PC-3 (cell line): ENCODE results near the gene SLC24A3. TPM values are rescaled to one million over a fixed set of nuclear protein-coding genes. Genes with fewer than 3 reads are reported as not detected.

Experiments used
- ATAC-seq: fragments of 200-7000 bp; cut with Tn5 transposase; 2 replicates; pipeline ENCODE4 v1.9.1; 2020; ENCODE audit warnings: mild to moderate bottlenecking, moderate library complexity
- BruUV-seq: library from RNA; stranded (reverse); fragments of 400-500 nt; replicated peaks from 2 replicates; lab custom pipeline; 2021; lab: Mats Ljungman, UMichigan
- CTCF ChIA-PET: fragments of 300-600 bp; sonication (Branson Sonifier 250); formaldehyde crosslinking; loops from one replicate; lab custom pipeline; 2022; ENCODE audit warnings: antibody characterized with exemption; lab: Charles Lee
- POLR2A ChIA-PET: fragments of 300-600 bp; sonication (Branson Sonifier 250); formaldehyde crosslinking; loops from one replicate; lab custom pipeline; 2022; ENCODE audit warnings: antibody characterized with exemption; ENCODE audit not compliant: unreplicated experiment; lab: Charles Lee
- DNase-seq: peaks from one replicate; pipeline ENCODE4 v3.0.0-alpha.2; 2015
- H2AFZ ChIP-seq: fragments of 300-600 bp; sonication (generic); 2 replicates; pipeline ENCODE4 v1.6.0; 2016; ENCODE audit warnings: antibody characterized with exemption, low read length
- H3F3A ChIP-seq: fragments of 300-600 bp; sonication (generic); one replicate; pipeline ENCODE4 v1.6.0; 2017; ENCODE audit warnings: antibody characterized with exemption, low read length, control low read depth, mild to moderate bottlenecking; ENCODE audit not compliant: unreplicated experiment
- H3K27ac ChIP-seq: fragments of 300-600 bp; sonication (generic); 2 replicates; pipeline ENCODE4 v1.5.1; 2016; ENCODE audit warnings: mild to moderate bottlenecking, low read length
- H3K27me3 ChIP-seq: fragments of 300-600 bp; sonication (generic); 2 replicates; pipeline ENCODE4 v1.6.1; 2016; ENCODE audit warnings: low read length, mixed read lengths
- H3K36me3 ChIP-seq: fragments of 300-600 bp; sonication (generic); 2 replicates; pipeline ENCODE4 v1.6.1; 2016; ENCODE audit warnings: low read depth, mixed run types, low read length, mixed read lengths
- H3K4me1 ChIP-seq: fragments of 300-600 bp; sonication (generic); 2 replicates; pipeline ENCODE4 v1.5.1; 2016; ENCODE audit warnings: low read length; ENCODE audit not compliant: insufficient read depth
- H3K4me2 ChIP-seq: fragments of 300-600 bp; sonication (generic); 2 replicates; pipeline ENCODE4 v1.6.0; 2016; ENCODE audit warnings: low read length
- H3K4me3 ChIP-seq: fragments of 300-600 bp; sonication (generic); 2 replicates; pipeline ENCODE4 v1.5.1; 2016; ENCODE audit warnings: mild to moderate bottlenecking, low read length, mixed read lengths
- H3K79me2 ChIP-seq: fragments of 300-600 bp; sonication (generic); 2 replicates; pipeline ENCODE4 v1.6.1; 2017; ENCODE audit warnings: low read length, mixed read lengths
- H3K9ac ChIP-seq: fragments of 300-600 bp; sonication (generic); 2 replicates; pipeline ENCODE4 v1.6.0; 2016; ENCODE audit warnings: mild to moderate bottlenecking, low read length
- H3K9me2 ChIP-seq: fragments of 300-600 bp; sonication (generic); replicated peaks from 2 replicates; pipeline ENCODE4 v1.6.1; 2016; ENCODE audit warnings: mixed run types, low read length, mixed read lengths
- H3K9me3 ChIP-seq: fragments of 300-600 bp; sonication (generic); 2 replicates; pipeline ENCODE4 v1.6.1; 2016; ENCODE audit warnings: low read length, mixed read lengths
- H4K20me1 ChIP-seq: fragments of 300-600 bp; sonication (generic); 2 replicates; pipeline ENCODE4 v1.6.1; 2016; ENCODE audit warnings: low read length, mixed read lengths
- EZH2 ChIP-seq: fragments of 300-600 bp; sonication (generic); IDR thresholded peaks from one replicate; pipeline ENCODE4 v1.6.1; 2017; ENCODE audit warnings: antibody characterized with exemption, mild to moderate bottlenecking, low read length; ENCODE audit not compliant: unreplicated experiment
- EZH2phosphoT487 ChIP-seq: fragments of 300-600 bp; sonication (generic); IDR thresholded peaks from 2 replicates; pipeline ENCODE4 v1.6.1; 2018; ENCODE audit warnings: mild to moderate bottlenecking, antibody characterized with exemption, low read length, borderline replicate concordance
- intact Hi-C: fragments of 100-400 bp; cut with micrococcal nuclease; formaldehyde crosslinking; loops from 2 replicates; pipeline ENCODE4 v1.9.0; 2023
- total RNA-seq: library from RNA; depleted of rRNA; stranded (reverse); fragments of >200 nt; gene quantifications from 2 replicates; pipeline ENCODE4 v1.2.3, GENCODE V29; 2014
- TF ChIP-seq, protein P1 (sequence below): fragments of 300-600 bp; sonication (generic); conservative IDR thresholded peaks from 2 replicates; pipeline ENCODE4 v1.5.1; 2017; ENCODE audit warnings: antibody characterized with exemption, low read depth, mild to moderate bottlenecking, low read length

SLC24A3 gene
- total RNA-seq, 1 experiment from 2014 or later: 0.11 TPM

DNA sequence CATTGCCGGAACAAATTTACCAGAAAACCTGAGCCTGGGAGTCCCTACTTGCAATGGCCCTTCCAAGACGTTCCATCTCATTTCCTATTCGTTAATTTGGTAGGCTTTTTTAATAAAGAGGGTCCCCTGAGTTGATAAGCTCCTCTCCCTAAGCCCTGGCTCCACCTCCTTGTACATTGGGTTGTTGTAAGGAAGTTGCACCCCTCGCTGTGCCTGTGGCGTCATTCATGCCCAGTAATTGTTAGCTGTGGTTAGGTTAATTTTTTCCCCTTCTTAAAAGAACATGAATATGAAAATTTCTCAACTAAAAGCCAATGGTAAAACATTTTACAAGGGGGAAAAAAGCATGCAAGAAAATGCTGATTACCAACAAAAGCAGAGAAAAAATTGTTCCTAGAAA lies 91.9 kb downstream of the SLC24A3 start:
- BruUV-seq: no TSS peak
- H3K27ac ChIP-seq: no peak overlapping the region
- H3K36me3 ChIP-seq: no peaks in the 10 kb centered on the region
- no peaks in the 10 kb centered on the region for H3F3A ChIP-seq
- intact Hi-C loops: no loop called here
- no peaks in the 10 kb centered on the region for H3K4me1 ChIP-seq
- no peak overlapping the region for H3K4me2 ChIP-seq
- H3K27me3 ChIP-seq: peaks cover 38% of the 10 kb centered on the region
- no peak for ATAC-seq
- ChIA-PET POLR2A (no interaction called here), CTCF (no interaction called here)
- no peak overlapping the region for H2AFZ ChIP-seq
- no peaks in the 10 kb centered on the region for H4K20me1 ChIP-seq
- H3K79me2 ChIP-seq: no peaks in the 10 kb centered on the region
- no peaks in the 10 kb centered on the region for H3K9me3 ChIP-seq
- H3K4me3 ChIP-seq: no peak overlapping the region
- TF ChIP-seq EZH2phosphoT487: no peak
- no peak for TF ChIP-seq EZH2
- no peaks in the 10 kb centered on the region for H3K9me2 ChIP-seq
- no peak overlapping the region for H3K9ac ChIP-seq
- DNase-seq: no peak

DNA sequence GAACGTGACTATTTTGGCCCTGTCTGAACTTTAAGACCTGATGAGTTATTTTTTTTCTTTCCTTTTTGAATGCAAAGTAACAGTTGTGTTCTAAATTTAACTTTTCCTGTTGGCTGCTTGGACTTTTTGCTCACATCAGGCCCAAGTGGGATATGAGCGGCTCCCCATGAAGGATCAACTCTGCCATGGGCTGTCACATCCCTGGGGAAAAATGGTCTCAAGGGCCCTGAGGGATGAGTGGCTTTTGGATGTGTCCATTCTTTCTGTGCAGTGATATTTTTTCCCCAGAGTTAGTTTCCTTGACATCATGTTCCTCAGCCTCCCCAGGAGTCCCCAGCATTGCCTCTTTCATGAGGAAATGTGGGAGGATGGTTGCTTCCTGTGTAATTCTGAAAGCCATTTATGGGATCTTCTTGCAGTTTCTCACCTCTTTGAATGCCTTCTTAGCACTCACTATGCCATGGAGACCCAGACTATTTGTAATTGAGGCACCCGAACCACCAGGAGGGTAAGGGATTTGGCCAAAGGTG lies 92.5 kb downstream of the SLC24A3 start:
- H3K79me2 ChIP-seq: no peaks in the 10 kb centered on the region
- no peaks in the 10 kb centered on the region for H3K9me3 ChIP-seq
- H2AFZ ChIP-seq: no peak overlapping the region
- H4K20me1 ChIP-seq: no peaks in the 10 kb centered on the region
- no peak overlapping the region for H3K27ac ChIP-seq
- no TSS peak for BruUV-seq
- no peaks in the 10 kb centered on the region for H3F3A ChIP-seq
- H3K4me2 ChIP-seq: no peak overlapping the region
- H3K27me3 ChIP-seq: peaks cover 44% of the 10 kb centered on the region
- no peaks in the 10 kb centered on the region for H3K9me2 ChIP-seq
- ATAC-seq (no peak), DNase-seq (no peak)
- intact Hi-C loops: no loop called here
- no peaks in the 10 kb centered on the region for H3K4me1 ChIP-seq
- TF ChIP-seq, protein P1, sequence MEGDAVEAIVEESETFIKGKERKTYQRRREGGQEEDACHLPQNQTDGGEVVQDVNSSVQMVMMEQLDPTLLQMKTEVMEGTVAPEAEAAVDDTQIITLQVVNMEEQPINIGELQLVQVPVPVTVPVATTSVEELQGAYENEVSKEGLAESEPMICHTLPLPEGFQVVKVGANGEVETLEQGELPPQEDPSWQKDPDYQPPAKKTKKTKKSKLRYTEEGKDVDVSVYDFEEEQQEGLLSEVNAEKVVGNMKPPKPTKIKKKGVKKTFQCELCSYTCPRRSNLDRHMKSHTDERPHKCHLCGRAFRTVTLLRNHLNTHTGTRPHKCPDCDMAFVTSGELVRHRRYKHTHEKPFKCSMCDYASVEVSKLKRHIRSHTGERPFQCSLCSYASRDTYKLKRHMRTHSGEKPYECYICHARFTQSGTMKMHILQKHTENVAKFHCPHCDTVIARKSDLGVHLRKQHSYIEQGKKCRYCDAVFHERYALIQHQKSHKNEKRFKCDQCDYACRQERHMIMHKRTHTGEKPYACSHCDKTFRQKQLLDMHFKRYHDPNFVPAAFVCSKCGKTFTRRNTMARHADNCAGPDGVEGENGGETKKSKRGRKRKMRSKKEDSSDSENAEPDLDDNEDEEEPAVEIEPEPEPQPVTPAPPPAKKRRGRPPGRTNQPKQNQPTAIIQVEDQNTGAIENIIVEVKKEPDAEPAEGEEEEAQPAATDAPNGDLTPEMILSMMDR: no peak
- TF ChIP-seq EZH2phosphoT487 (no peak), EZH2 (no peak)
- no peak overlapping the region for H3K9ac ChIP-seq
- POLR2A ChIA-PET: no interaction called here
- CTCF ChIA-PET: no interaction called here
- H3K4me3 ChIP-seq: no peak overlapping the region
- no peaks in the 10 kb centered on the region for H3K36me3 ChIP-seq

DNA sequence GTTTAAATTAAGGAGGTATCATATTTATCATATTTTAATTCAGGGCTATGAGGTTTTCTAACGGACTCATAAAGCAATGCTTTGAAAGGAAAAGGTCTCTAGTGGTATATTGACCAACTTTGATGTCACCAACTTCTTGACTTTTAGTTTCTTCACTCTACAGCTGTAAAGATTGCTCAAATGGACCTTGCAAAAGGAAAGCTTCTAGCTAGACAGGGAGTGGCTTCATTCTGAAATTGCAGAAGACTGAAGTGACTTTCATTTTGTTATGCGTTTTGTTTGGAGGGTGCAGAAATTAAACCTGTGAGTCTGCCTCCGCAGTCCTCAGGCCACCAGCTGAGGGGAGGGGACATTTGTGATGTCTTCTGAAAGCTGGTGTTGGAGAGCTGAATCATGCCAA lies 95.7 kb downstream of the SLC24A3 start:
- Histone ChIP-seq H3K9me3 (no peaks in the 10 kb centered on the region), H3K4me1 (no peaks in the 10 kb centered on the region), H3K4me3 (no peak overlapping the region), H4K20me1 (no peaks in the 10 kb centered on the region), H3K4me2 (no peak overlapping the region), H3K79me2 (no peaks in the 10 kb centered on the region), H3K27me3 (peaks cover 53% of the 10 kb centered on the region), H3K9ac (no peak overlapping the region), H3F3A (no peaks in the 10 kb centered on the region), H3K27ac (no peak overlapping the region), H3K9me2 (no peaks in the 10 kb centered on the region), H2AFZ (no peak overlapping the region), H3K36me3 (no peaks in the 10 kb centered on the region)
- ATAC-seq (no peak), DNase-seq (no peak)
- ChIA-PET POLR2A (no interaction called here), CTCF (no interaction called here)
- intact Hi-C loops: no loop called here
- BruUV-seq: no TSS peak
- TF ChIP-seq EZH2phosphoT487: no peak
- TF ChIP-seq, protein P1: no peak
